HK-2 (cell line): Measurements from ENCODE around the gene COX20.
A peak's percentile ranks its signal among the peaks of the same experiment; 100 is the strongest.
"Not testable (repeated sequence)": the region's sequence is repeated elsewhere in the genome, so short reads cannot be mapped to it uniquely, and the experiment has no call there.

Source experiments
- DNase-seq: peaks from one replicate; pipeline ENCODE4 v3.0.0-alpha.2; 2018; ENCODE audit not compliant: unreplicated experiment

COX20 gene

GRCh38 chr1:244835276-244836134 is at the start of gene COX20:
TSS of gene COX20 (plus strand) at chr1:244835658. CDS start at chr1:244835715, 57 bp downstream.
- peak; percentile 99 for DNase-seq

- no peak for DNase-seq
Observed at GRCh38 chr1:244788493-244789275, 46.8 kb upstream of the COX20 start.

- DNase-seq, result no peak
Observed at GRCh38 chr1:244789276-244789580, 46.2 kb upstream of the COX20 start.

GRCh38 chr1:244789731-244790130 is 45.7 kb upstream of the COX20 start:
- no peak for DNase-seq

- no peak for DNase-seq
Observed at GRCh38 chr1:244791061-244791460, 44.4 kb upstream of the COX20 start.

GRCh38 chr1:244792188-244792850 is 43.1 kb upstream of the COX20 start:
- no peak for DNase-seq

GRCh38 chr1:244794071-244794470 is 41.4 kb upstream of the COX20 start:
- DNase-seq, result no peak

- DNase-seq, result not testable (repeated sequence)
Observed at GRCh38 chr1:244794516-244794915, 40.9 kb upstream of the COX20 start.

GRCh38 chr1:244796719-244797406 is 38.6 kb upstream of the COX20 start:
- peak; percentile 70 for DNase-seq

- no peak for DNase-seq
Observed at GRCh38 chr1:244800821-244801220, 34.6 kb upstream of the COX20 start.

- DNase-seq, result no peak
Observed at GRCh38 chr1:244801246-244801645, 34.2 kb upstream of the COX20 start.

GRCh38 chr1:244802041-244802440 is 33.4 kb upstream of the COX20 start:
- no peak for DNase-seq

GRCh38 chr1:244802556-244803239 is 32.8 kb upstream of the COX20 start:
- DNase-seq, result no peak

- no peak for DNase-seq
Observed at GRCh38 chr1:244804841-244805240, 30.6 kb upstream of the COX20 start.

GRCh38 chr1:244807138-244807537 is 28.3 kb upstream of the COX20 start:
- DNase-seq, result no peak

- no peak for DNase-seq
Observed at GRCh38 chr1:244810221-244810620, 25.2 kb upstream of the COX20 start.

- no peak for DNase-seq
Observed at GRCh38 chr1:244813327-244813726, 22.1 kb upstream of the COX20 start.

- DNase-seq, result no peak
Observed at GRCh38 chr1:244815600-244816099, 19.8 kb upstream of the COX20 start.

- DNase-seq, result no peak
Observed at GRCh38 chr1:244817415-244817894, 18.0 kb upstream of the COX20 start.

- DNase-seq, result no peak
Observed at GRCh38 chr1:244820131-244820530, 15.3 kb upstream of the COX20 start.

GRCh38 chr1:244821134-244821533 is 14.3 kb upstream of the COX20 start:
- DNase-seq, result no peak
